Endothelial cell (in vitro differentiated cells): ENCODE results near the gene DDX10. TPM values are rescaled to one million over a fixed set of nuclear protein-coding genes. Genes with fewer than 3 reads are reported as not detected.

Experiments used
- DNase-seq: peaks from one replicate; pipeline ENCODE4 v3.0.0; 2021; ENCODE audit warnings: low spot score
- H3K27ac Mint-ChIP-seq: one replicate; pipeline ENCODE4 v1.8.0; 2021; ENCODE audit warnings: mixed read lengths, inconsistent platforms; ENCODE audit not compliant: unreplicated experiment
- H3K27me3 Mint-ChIP-seq: one replicate; pipeline ENCODE4 v1.8.0; 2021; ENCODE audit warnings: mild to moderate bottlenecking, moderate library complexity, mixed read lengths, inconsistent platforms; ENCODE audit not compliant: unreplicated experiment
- H3K36me3 Mint-ChIP-seq: one replicate; pipeline ENCODE4 v1.8.0; 2021; ENCODE audit warnings: mild to moderate bottlenecking, low read depth, mixed read lengths, inconsistent platforms; ENCODE audit not compliant: unreplicated experiment
- H3K4me1 Mint-ChIP-seq: one replicate; pipeline ENCODE4 v1.8.0; 2021; ENCODE audit warnings: mild to moderate bottlenecking, mixed read lengths, inconsistent platforms; ENCODE audit not compliant: unreplicated experiment
- H3K4me3 Mint-ChIP-seq: one replicate; pipeline ENCODE4 v1.8.0; 2021; ENCODE audit warnings: mild to moderate bottlenecking, mixed read lengths, inconsistent platforms; ENCODE audit not compliant: unreplicated experiment
- H3K9me3 Mint-ChIP-seq: one replicate; pipeline ENCODE4 v1.8.0; 2021; ENCODE audit warnings: mixed read lengths, inconsistent platforms; ENCODE audit not compliant: unreplicated experiment
- CTCF ChIP-seq: fragments of 200-600 bp; sonication (generic); IDR thresholded peaks from one replicate; pipeline ENCODE4 v1.5.0; 2021; ENCODE audit warnings: antibody characterized with exemption; ENCODE audit not compliant: unreplicated experiment
- total RNA-seq: library from RNA; stranded (reverse); fragmentation: NEBNext Ultra II Directional; extraction: Animal tissue kit (Norgen Biotek cat#: 25700); gene quantifications from one replicate; pipeline ENCODE4 v1.2.1, GENCODE V29; 2021; ENCODE audit not compliant: unreplicated experiment

Gene DDX10
- total RNA-seq, 1 donor from 2014 or later: 20.9 TPM

- Mint-ChIP-seq H3K4me3 (no peak overlapping the region), H3K4me1 (peaks cover 17% of the 10 kb centered on the region), H3K27ac (no peak overlapping the region), H3K36me3 (no peaks in the 10 kb centered on the region), H3K9me3 (no peaks in the 10 kb centered on the region), H3K27me3 (no peaks in the 10 kb centered on the region)
- no peak for TF ChIP-seq CTCF
- no peak for DNase-seq
Measured at GRCh38 chr11:108915666-108916065, 250.8 kb downstream of the DDX10 start.

DNA sequence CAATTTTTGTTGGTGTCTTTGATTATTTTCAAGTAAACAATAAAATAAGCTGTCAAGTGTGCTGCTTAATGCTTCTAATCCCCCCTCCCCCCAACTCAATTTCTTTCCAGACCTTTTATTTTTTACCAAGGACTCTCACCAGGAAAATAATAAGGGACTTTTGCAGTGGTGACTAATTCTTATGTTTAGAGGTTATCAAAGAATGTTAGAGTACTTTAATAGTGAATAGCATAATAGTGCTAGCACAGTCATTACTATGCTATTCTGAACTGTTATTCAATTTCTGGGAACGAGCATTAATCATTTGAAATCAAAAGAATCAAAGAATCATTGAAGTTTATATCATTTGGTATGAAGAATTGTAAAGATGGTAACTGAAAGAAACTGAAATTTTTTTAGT is 251.4 kb downstream of the DDX10 start:
- DNase-seq: no peak
- H3K27ac Mint-ChIP-seq: no peak overlapping the region
- peaks cover 13% of the 10 kb centered on the region for H3K4me1 Mint-ChIP-seq
- no peak overlapping the region for H3K4me3 Mint-ChIP-seq
- no peaks in the 10 kb centered on the region for H3K36me3 Mint-ChIP-seq
- no peaks in the 10 kb centered on the region for H3K9me3 Mint-ChIP-seq
- no peaks in the 10 kb centered on the region for H3K27me3 Mint-ChIP-seq
- TF ChIP-seq CTCF: no peak

- no peaks in the 10 kb centered on the region for H3K36me3 Mint-ChIP-seq
- H3K27ac Mint-ChIP-seq: no peak overlapping the region
- H3K9me3 Mint-ChIP-seq: no peaks in the 10 kb centered on the region
- no peak for TF ChIP-seq CTCF
- no peak overlapping the region for H3K4me3 Mint-ChIP-seq
- H3K27me3 Mint-ChIP-seq: no peaks in the 10 kb centered on the region
- DNase-seq: no peak
- peaks cover 13% of the 10 kb centered on the region for H3K4me1 Mint-ChIP-seq
Measured at GRCh38 chr11:108916935-108917334, 252.1 kb downstream of the DDX10 start.

DNA sequence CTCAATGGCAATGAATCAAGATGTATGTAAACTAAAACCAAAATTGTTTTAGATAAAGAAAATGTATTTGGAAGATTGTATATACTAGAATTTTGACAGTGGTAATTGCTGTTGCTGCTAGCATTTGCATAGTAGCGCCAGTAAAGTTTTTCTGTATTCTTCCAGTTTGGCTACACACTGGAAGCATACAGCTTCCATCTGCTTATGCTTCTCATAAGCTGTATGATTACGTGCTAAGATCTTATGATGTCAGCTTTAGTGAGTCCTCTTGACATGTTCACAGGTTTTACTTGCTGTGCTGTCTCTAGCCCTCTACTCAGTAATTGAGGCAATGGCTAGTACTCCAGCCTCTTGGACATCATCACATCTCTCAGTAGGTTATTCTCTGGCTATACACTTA is 256.3 kb downstream of the DDX10 start:
- Mint-ChIP-seq H3K27me3 (no peaks in the 10 kb centered on the region), H3K9me3 (no peaks in the 10 kb centered on the region), H3K27ac (no peak overlapping the region), H3K36me3 (no peaks in the 10 kb centered on the region), H3K4me3 (no peak overlapping the region), H3K4me1 (peaks cover 16% of the 10 kb centered on the region)
- DNase-seq: no peak
- no peak for TF ChIP-seq CTCF

DNA sequence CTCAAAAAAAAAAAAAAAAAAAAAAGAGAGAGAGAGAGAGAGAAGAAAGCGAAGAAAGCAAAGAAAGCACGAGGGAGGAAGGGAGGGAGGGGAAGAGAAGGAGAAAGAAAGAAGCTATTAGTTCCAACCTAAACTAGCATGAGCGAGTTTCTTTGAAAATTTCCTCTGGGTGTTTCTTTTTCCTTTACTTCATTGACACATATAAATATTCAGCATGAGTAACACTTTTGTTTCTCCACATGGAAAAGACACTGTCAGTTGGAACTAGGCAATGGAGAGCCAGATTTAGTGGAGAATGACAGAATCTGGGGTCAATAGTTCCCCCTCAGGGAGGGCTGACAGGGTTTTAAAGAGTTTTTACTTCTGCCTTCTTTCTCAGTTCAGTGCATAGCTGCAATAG is 257.4 kb downstream of the DDX10 start:
- no peaks in the 10 kb centered on the region for H3K36me3 Mint-ChIP-seq
- no peaks in the 10 kb centered on the region for H3K27me3 Mint-ChIP-seq
- H3K4me1 Mint-ChIP-seq: peaks cover 16% of the 10 kb centered on the region
- H3K9me3 Mint-ChIP-seq: no peaks in the 10 kb centered on the region
- no peak for DNase-seq
- H3K4me3 Mint-ChIP-seq: no peak overlapping the region
- no peak overlapping the region for H3K27ac Mint-ChIP-seq
- TF ChIP-seq CTCF: no peak
